ENCODE results near the gene RRAGC. TPM values are rescaled to one million over a fixed set of nuclear protein-coding genes. Genes with fewer than 3 reads are reported as not detected.

RRAGC gene

GRCh38 chr1:38788341-38789336 lies 70.9 kb downstream of the RRAGC start:
- H3K4me2 ChIP-seq (ENCODE audit: low read length, poor library complexity, severe bottlenecking): no peak overlapping the region
- no peak overlapping the region for H3K4ac ChIP-seq (ENCODE audit: low read depth in 1 of 2, low read length in 2 of 2)
- no peak overlapping the region for H2BK15ac ChIP-seq (ENCODE audit: low read depth, poor library complexity, severe bottlenecking)
- no peak overlapping the region for H3K4me3 ChIP-seq (ENCODE audit: insufficient read depth in 1 of 2, low read depth in 1 of 2, low read length in 2 of 2)
- H3K27me3 ChIP-seq (ENCODE audit: control insufficient read depth in 1 of 2, insufficient read depth in 1 of 2, low read length in 2 of 2): peaks cover 38 to 59% of the 10 kb centered on the region in 2 experiments
- peaks cover 25% of the 10 kb centered on the region for H3K9me3 ChIP-seq (ENCODE audit: control insufficient read depth, low read length)
- H3K23ac ChIP-seq (ENCODE audit: low read length in 2 of 2): no peak overlapping the region
- no peak overlapping the region for H3K18ac ChIP-seq (ENCODE audit: low read depth in 1 of 2, low read length in 2 of 2)
- H3K9ac ChIP-seq (ENCODE audit: low read length): no peak overlapping the region
- H2BK120ac ChIP-seq (ENCODE audit: low read depth, low read length): no peak overlapping the region
- H2BK5ac ChIP-seq (ENCODE audit: low read depth, low read length, poor library complexity, severe bottlenecking): no peak overlapping the region
- no peaks in the 10 kb centered on the region for H3K4me1 ChIP-seq (ENCODE audit: control insufficient read depth, insufficient read depth, low read depth, low read length)
- H3K79me1 ChIP-seq (replicated peaks; ENCODE audit: low read length, poor library complexity, severe bottlenecking): no peaks in the 10 kb centered on the region
- H2BK12ac ChIP-seq (ENCODE audit: low read length in 2 of 2): no peak overlapping the region
- 75% methylated on average over 14 of the region's 15 CpGs for WGBS
- H2AFZ ChIP-seq (ENCODE audit: low read depth, low read length): no peak overlapping the region
- H2AK5ac ChIP-seq (ENCODE audit: low read length, severe bottlenecking): no peak overlapping the region
- no peak for DNase-seq
- no peak overlapping the region for H4K8ac ChIP-seq (ENCODE audit: low read length)
- H3K27ac ChIP-seq (ENCODE audit: low read length, poor library complexity, severe bottlenecking): no peak overlapping the region
- no peak overlapping the region for H3K14ac ChIP-seq (ENCODE audit: low read length in 2 of 2)
- H4K91ac ChIP-seq (ENCODE audit: low read length): no peak overlapping the region
- no peaks in the 10 kb centered on the region for H3K36me3 ChIP-seq (ENCODE audit: control insufficient read depth in 1 of 2, insufficient read depth in 2 of 2, low read depth in 1 of 2, low read length in 2 of 2)

Small RNAs within 50 kb of the gene (small RNA-seq; reads per million reads assigned to genes)
- not detected for gene GJA9-MYCBP (ENCODE audit: low read depth)
